Vagina (tissue), 1 donor: ENCODE results near the gene NUTM2A. TPM values are rescaled to one million over a fixed set of nuclear protein-coding genes. Genes with fewer than 3 reads are reported as not detected.

Experiments
- total RNA-seq: library from RNA; depleted of rRNA; stranded (reverse); fragments of >200 nt; gene quantifications from one replicate; pipeline ENCODE4 v1.2.3, GENCODE V29; 2016

The NUTM2A gene
- total RNA-seq, 1 donor from 2014 or later, result 0.98 TPM

Other genes starting within 250 kb of the NUTM2A start
- gene FAM25A, start 205.2 kb upstream of the NUTM2A start, total RNA-seq, result 40.0 TPM
- 133 TPM for gene GLUD1, start 130.6 kb upstream of the NUTM2A start, total RNA-seq
- 27.5 TPM for gene SHLD2, start 130.2 kb upstream of the NUTM2A start, total RNA-seq
- 3.7 TPM for gene NUTM2D, start 132.3 kb downstream of the NUTM2A start, total RNA-seq